Measurements from ENCODE around the gene TTC8.

DNA sequence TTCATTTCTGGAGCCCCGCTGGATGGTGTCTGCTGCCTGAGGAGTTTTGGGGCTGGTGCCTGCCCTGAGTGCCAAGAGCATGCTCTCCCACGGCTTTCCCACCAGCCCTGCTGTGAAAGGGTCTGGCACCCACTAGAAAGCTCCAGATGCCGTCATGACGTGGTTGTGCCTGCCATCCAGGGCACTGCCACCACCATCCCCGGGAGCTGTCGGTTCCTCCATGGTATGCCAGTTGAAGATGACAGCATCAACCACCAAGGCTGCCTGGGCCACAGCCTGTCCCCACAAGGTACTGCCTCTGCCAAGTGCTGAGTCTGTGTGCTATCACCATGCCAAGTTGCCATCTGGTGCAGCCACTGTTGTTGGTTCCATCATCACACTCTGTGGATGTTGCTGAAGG is 85.9 kb downstream of the TTC8 start:
- TF ChIP-seq POLR2A (IDR thresholded peaks at IDR 0.05; ENCODE audit: low read depth, low read length) (no peak), POLR2AphosphoS5 (IDR thresholded peaks at IDR 0.05; ENCODE audit: low read depth, low read length) (no peak), TAF1 (IDR thresholded peaks at IDR 0.05; ENCODE audit: borderline replicate concordance, low read depth, low read length) (no peak)

Measured in GM12892 (cell line).